HG03460 (cell line): ENCODE data around the gene MATN1.

Experiments used
- ATAC-seq: cut with Tn5 transposase; IDR thresholded peaks from one replicate; pipeline ENCODE4 v1.9.1; 2021; ENCODE audit not compliant: unreplicated experiment

MATN1 gene

GRCh38 chr1:30719406-30720270 lies 3.7 kb downstream of the MATN1 start:
- no peak for ATAC-seq

GRCh38 chr1:30718636-30719405 lies 4.6 kb downstream of the MATN1 start:
- peak; percentile 59 for ATAC-seq

DNA sequence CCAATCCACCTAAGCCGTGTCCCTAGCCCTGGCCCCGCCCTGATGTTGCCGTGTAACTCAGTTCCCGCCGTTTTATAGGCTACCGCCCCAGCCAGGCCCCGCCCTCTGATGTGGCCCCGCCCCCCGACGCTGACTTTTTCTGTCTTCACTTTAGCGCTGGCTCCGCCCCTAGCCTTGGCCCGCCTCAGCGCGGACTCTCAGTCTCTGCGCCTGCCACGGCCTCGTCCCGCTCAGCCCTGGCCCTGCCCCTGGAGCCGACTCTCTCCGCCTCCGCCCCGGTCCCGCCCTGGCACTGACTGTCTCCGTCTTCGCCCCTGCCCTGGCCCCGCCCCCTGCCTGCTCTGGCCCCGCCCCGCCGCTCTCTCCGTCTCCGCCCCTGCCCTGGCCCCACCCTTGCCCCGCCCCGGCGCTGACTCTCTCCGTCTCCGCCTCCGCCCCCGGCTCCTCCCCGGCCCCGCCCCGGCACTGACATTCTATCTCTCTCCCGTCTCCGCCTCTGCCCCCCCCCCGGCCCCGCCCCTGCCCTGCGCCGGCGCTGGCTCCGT lies 5.2 kb downstream of the MATN1 start:
- peak; percentile 84 for ATAC-seq

GRCh38 chr1:30716646-30717045 lies 6.7 kb downstream of the MATN1 start:
- ATAC-seq = no peak

GRCh38 chr1:30715886-30716285 lies 7.5 kb downstream of the MATN1 start:
- ATAC-seq = no peak

DNA sequence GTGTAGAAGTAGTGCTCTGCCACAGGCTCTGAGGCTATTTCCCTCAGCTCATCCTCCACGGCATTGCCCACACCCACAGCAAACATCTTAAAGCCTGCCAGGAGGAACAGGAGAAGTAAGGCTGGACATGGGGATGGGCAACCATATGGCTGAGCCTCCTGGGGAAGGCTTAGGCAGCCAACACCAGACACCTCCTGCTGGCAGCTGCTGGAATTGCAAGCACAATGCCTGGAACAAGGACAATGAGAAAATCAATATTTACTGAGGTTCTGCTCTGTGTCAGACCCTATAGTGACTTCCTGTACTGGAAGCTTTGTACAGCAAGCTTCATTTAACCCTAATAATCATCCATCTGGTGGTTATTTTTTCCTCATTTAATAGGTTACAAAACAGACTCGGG lies 8.2 kb downstream of the MATN1 start:
- ATAC-seq = no peak

DNA sequence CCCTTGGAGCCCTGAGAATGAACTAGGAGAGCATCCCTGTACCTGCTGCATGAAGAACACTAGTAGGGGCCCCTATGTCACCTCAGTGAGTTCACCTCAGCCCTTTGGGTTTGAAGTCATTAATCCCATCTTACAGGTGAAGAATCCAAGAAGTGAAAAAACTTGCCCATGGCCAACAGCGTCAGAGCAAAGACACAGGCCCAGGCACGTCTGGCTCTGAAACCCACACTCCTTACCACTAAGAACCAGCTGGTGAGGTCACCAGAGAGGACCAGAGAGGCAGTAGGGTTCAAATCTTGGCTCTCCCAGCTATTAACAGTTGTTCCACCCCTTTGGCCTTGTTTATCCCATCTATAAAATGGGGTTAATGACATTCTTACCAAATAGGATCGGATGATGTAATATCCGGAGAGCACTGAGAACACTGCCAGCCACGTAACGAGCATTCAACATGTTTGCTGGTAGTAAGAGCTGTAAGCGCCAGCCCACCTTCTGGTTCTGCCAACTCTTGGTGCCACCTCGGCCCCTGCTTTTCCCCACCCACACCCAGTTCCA lies 8.8 kb downstream of the MATN1 start:
- no peak for ATAC-seq

DNA sequence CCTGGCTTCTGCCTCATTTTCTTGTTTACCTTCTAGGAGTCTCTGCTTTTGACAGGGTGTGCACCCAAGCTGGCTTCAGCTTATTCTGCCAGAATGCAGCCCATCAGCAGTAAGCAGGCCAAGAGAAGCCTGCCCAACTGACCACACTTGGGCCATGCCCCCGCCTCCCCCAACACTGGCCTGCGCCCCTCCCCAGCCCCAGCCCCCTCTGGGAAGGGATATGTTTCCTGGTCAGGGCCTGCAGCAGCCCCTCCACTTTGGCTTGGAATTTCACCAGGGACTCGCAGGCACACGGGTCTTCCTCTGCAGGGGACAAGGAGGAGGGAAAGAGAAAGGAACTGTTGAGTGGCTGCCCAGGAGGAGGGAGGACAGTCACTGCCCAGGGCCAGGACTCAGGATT lies 9.4 kb downstream of the MATN1 start:
- no peak for ATAC-seq

GRCh38 chr1:30713311-30713710 lies 10.1 kb downstream of the MATN1 start:
- ATAC-seq = no peak

- ATAC-seq = no peak
Measured at GRCh38 chr1:30712583-30712982, 10.8 kb downstream of the MATN1 start.

DNA sequence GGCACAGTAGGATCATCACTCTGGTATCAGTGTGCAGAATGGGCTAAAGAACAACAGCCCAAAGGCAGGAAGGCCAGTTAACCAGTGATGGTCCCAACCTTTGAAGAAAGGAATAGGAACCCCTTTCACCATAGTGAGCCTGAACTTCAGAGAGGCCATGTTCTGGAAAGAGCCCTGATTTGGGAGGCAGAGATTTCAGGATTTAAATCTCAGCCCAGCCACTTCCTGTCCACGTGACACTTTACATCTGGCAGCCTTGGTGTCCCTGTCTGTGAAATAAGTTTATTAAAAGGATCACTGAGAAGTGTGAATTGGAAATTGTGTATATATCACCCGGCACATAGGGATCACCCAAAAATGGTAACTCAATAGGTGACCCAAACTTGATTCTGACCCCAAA lies 13.0 kb downstream of the MATN1 start:
- no peak for ATAC-seq

DNA sequence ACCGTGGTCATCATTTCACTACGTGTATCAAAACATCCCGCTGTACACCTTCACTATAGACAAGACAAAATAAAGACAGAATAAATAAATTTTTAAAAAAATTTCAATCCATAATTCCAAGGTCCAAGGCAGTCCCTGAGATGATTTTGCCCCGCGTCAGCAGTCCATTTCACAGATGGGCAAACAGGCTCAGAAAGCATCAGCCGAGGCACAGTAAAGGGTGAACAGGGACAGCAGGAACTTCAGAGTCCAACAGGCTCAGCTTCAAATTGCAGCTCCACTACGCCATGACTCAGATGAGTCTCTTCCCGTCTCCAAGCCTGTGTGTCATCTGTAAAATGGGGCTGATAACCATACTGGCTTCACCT lies 15.0 kb downstream of the MATN1 start:
- ATAC-seq = no peak

DNA sequence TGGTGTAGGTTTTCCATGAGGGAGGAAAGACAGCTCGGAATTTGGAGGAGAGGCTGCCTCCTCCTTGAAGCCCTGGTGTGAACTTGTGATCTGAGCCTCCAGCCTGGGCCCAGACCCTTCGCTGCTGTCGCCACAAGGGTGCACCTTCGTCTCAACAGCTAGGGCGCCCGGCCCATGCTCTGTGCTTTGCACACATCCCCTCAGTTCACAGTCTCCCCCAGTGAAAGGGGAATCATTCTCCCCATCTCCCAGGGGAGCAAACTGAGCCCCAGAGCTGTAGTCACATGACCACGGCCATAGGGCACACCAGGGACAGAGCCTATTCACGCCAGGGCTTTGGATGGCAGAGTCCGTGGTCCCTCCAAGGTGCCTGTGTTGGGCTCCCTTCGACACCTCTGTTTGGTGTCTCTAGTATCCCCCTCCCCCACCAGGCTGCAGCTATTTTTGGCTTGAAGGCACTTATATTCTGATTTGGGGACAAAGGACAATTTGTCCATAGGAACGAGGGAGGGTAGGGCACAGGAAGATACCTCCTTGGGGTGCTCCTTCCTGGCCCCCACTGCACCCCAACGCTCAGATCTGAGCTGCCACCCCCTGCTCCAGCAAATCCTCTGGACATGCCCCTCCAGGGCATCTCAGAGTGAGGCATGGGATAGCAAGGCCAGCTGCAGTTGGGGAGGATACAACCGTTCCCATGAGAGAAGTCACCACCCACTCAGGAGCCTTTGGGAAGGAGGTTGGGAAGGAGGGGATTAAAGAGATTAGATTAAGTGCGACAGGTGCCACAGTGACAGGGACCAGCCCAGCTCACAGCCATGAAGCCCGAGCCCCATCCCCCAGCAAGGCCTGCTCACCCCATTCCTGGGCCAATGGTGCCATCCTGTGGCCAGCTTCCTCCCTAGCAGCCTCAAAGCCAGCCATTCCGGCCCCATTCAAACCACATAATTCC lies 15.7 kb downstream of the MATN1 start:
- ATAC-seq = no peak

- ATAC-seq = no peak
Measured at GRCh38 chr1:30706528-30706927, 16.9 kb downstream of the MATN1 start.

GRCh38 chr1:30705698-30706097 lies 17.7 kb downstream of the MATN1 start:
- ATAC-seq = no peak

DNA sequence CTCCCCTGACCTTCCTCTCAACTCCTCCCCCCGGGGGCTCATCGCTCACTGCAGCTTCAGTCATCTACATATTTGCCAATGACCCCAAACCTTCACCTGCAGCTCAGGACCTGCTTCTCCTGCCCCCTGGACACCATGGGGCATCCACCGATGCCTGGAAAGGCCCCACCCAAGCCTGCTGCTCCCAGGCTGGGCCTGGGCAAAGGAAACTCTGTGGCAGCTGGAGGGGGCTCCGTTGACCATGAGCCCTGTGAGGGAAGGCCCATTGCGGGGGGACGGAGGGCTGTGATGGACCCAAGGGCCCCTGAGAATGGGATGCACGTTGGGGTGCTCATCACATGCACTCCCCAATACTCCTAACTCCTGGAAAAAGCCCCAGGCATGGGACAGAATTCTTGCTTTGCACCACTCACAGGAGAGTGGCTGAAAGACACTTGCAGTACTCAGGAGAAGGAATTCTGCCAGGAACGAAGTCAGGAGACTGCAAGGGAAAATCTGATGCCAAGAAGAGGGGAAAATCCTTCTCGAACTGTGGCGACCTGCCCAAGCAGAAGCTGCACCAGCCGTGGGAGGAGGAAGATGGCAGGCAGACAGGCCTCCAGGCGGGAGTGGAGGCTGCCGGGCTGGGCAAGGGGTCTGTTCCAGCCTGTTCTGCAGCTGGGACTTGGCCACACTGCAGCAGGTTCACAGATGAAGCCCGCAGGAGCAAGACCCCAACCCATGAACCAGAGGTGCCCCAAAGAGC lies 18.4 kb downstream of the MATN1 start:
- ATAC-seq = no peak

GRCh38 chr1:30704271-30704670 lies 19.1 kb downstream of the MATN1 start:
- no peak for ATAC-seq

DNA sequence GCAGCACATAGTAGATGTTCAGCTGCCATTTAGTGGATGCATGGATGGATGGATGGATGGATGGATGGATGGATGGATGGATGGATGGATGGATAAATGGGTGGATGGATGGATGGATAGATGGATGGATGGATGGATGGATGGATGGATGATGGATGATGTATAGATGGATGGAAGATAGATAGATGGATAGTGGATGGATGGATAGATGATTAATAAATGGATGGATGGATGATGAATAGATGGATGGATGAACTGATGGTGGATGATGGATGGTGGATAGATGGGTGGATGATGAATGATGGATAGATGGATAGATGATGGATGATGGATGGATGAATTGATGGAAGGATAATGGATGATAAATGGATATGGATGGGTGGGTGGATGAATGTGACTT lies 20.6 kb downstream of the MATN1 start:
- no peak for ATAC-seq

GRCh38 chr1:30701258-30701633 lies 22.1 kb downstream of the MATN1 start:
- ATAC-seq = no peak
